M059J (cell line): ENCODE results near the gene GRIN2A. TPM values are rescaled to one million over a fixed set of nuclear protein-coding genes. Genes with fewer than 3 reads are reported as not detected.
A peak's percentile ranks its signal among the peaks of the same experiment; 100 is the strongest.

Experiments
- DNase-seq: peaks from one replicate; pipeline ENCODE4 v3.0.0-alpha.2; 2012; ENCODE audit warnings: low read depth
- total RNA-seq: library from RNA; depleted of rRNA; stranded (reverse); fragments of >200 nt; shearing (Covaris generic); gene quantifications from 2 replicates; pipeline ENCODE4 v1.2.3, GENCODE V29; 2014

The GRIN2A gene
- total RNA-seq, 1 experiment from 2014 or later: 9.8 TPM

GRCh38 chr16:9821331-9821730, 360.9 kb downstream of the GRIN2A start:
- DNase-seq: no peak

DNA sequence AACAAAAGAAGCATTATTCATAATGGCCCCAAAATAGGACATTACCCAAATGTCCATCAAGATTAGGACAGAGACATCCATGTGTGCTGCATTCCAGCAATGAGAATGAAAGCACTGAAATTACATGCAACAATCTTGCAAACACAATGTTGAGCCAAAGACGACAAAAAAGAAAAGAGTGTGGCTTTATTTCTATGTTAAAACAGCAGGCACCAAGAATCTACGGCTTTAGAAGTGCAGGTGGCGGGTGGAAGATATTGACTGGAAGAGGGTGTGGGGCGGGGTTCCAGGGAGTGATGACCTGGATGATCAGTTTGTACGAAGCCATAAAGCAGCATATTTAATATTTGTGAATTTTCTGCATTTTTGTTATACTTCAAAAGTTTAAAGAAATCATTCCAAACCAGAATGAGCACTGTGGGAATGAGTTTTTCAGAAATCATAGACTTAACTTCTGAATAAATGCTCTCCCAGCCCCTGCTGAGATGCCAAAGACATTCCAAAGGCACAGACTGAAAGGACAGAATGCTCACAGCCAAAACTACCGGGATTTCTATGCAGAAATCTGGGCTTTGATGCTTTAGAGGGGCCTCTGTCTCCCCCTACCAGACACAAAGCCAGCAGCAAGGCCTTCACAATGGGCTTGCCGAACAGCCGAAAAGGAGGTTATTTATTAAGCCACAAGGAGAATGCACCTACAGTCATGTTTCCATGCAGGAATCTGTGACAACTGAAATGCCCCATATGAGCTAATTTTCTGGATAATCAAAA, 361.6 kb downstream of the GRIN2A start:
- DNase-seq: no peak

GRCh38 chr16:9818702-9819101, 363.5 kb downstream of the GRIN2A start:
- no peak for DNase-seq

GRCh38 chr16:9817586-9817985, 364.6 kb downstream of the GRIN2A start:
- no peak for DNase-seq

DNA sequence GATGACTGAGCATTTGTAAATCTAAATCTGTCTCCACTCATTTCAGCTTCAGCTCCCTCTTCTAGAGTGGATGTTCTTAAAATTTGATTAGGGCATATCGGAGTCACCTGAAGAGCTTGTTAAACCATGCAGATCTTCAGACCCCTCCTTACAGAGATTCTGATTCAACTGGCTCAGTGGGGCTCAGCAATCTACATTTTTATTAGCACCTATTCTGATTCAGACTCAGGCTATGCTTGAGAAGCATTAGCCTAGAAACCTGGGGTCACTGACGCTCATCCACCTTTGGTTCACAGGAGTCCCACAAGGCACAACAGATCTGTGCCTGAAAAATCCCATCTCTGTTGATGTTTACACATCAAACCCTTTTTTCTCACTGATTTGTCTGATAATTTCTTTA, 365.6 kb downstream of the GRIN2A start:
- DNase-seq: no peak

DNA sequence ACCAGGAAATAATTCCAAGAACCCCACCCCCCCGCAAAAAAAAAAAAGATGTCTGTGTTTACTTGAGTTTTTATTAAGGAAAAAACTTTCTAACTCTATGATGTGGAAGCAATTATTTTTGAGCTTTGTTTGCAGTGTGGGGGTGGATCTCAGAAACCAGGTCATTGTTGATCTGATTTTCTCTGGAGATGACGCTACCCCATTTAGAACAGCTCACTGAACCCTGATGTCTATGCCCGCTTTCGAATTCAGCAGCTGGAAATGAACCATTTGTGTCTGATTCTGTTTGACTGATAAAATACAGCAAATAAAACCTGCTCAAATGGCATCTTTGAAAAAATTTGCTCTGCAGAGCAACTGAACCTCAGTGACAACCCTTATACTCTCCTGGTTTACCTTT, 368.6 kb downstream of the GRIN2A start:
- DNase-seq: no peak

DNA sequence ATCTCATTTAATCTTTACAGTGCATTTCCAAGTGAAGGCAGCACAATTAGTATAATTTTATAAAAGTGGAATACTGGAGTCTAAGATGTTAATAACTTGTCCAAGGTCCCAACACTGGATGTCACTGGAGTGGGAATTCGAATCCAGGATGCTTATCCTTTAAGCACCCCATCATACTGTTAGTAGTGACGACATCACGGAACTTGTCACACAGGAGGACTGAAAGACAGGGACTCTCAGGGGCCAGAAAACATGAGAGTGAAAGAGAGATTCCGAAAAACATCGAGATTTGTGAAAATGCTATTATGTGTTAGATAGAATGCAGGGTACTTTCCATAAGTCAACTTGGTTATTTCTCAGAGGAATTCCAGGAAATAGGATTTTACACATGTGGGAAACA, 374.0 kb downstream of the GRIN2A start:
- no peak for DNase-seq

DNA sequence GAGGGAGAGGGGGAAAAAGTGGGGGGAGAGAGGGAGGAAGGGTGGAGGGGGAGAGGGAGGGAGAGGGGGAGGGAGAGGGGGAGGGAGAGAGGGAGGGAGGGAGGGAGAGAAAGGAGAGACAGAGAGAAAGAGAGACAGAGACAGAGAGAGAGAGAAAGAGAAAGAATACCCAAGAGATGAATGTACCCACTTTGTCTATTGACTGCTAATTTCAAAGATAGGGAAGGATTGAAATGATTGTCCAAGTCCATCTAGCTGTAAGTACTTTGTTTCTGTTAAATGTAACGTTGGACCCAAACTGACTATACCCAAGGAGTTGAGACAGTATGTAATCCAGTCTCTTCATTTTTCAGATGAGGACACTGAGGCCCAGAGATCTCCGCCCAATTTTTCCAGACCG, 374.9 kb downstream of the GRIN2A start:
- no peak for DNase-seq

DNA sequence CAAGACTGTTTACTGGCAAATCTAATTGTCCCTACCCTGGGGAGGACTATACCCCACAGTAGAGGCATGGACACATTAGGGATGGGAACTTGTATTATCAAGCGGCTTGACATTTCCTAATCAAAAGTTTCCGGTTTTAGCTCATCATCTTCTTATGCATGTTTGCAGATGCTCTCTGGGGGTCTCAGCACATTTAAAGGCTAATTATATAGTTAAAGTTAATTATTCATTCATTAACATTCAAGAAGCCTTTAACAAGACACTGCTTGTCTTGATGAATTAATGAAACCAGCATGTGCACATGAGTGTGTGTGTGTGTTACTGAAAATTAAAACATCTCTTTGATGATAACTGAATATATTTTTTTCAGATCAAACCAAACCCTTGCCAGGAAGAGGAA, 377.1 kb downstream of the GRIN2A start:
- DNase-seq: no peak

- no peak for DNase-seq
Measured at GRCh38 chr16:9802160-9802559, 380.1 kb downstream of the GRIN2A start.

DNA sequence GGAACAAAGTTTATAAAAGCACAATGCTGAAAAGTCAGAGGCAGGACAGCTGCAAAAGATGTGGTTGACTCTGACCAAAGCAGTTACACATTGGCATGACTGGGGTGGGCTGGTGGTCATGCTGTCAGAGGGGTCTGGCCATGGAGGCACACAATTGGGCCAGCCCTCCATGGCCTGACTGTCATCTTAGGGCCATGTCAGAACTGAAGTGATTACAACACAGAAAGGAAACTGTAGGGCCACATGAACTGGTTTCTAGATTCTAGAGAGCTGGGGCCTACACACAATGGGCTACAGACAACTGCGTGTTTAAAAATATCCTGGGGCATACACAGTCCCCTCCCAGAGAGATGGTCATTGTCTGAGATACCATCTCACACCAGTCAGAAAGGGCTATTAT, 380.6 kb downstream of the GRIN2A start:
- DNase-seq: no peak

DNA sequence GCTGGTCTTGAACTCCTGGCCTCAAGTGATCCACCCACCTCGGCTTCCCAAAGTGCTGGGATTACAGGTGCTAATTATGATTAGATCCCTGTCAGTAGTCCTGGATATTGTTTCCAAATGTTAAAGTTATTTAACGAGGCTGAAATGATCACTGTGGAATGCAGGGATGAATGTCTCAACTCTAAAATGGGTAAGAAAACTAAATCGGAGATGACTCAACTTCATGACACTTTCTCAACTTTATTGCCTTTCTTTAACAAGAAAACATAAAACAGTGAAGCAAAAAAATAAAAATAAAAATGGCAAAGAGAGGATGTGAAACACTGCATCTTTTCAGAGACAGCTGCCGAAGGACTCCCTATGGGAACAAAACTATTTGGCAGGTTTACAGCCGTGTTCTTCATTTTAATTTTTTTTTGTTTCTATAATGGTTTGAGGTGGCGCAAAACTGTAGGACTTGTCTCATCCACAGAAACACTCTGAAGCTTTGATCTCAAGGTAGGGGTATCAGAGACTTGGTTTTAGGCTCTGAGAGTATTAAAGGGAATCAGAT, 382.0 kb downstream of the GRIN2A start:
- peak; percentile 56 for DNase-seq

- DNase-seq: no peak
Measured at GRCh38 chr16:9798952-9799580, 383.2 kb downstream of the GRIN2A start.

GRCh38 chr16:9798474-9798873, 383.8 kb downstream of the GRIN2A start:
- peak; percentile 39 for DNase-seq

DNA sequence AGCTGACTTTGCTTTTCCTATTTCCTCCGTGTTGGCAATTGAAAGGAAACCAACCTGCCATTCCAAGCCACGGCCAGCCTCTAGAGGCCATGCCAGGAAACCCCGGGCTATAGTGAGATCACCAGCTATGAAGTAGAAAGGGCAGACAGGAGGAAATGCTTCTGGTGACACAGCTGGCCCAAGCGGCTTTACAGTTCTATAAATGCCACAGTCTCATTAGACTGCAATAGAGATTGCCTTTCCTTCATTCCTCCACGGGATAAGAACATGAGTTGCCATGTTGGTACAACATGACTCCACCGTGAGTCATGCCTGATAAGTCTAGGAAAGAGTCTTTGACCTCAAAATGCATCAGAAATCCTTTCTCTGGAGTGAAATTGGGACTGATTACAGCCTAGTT, 384.9 kb downstream of the GRIN2A start:
- DNase-seq: peak; percentile 98

DNA sequence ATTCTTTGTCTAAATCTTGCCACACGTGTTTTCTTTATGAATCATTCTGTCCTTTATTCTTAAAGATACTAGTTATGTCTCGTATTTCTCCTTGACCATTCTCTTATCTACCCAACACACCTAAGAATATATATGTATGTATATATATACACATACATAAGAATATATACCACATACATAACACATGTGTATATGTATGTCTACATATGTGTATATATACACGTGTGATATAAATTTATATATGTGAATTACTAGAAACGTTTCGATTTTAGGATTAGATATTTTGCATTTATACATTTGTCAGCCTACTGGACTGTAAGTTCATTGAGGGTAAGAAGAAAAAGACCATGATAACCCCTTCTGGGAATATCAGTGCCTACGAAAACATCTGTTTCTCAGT, 388.6 kb downstream of the GRIN2A start:
- no peak for DNase-seq

DNA sequence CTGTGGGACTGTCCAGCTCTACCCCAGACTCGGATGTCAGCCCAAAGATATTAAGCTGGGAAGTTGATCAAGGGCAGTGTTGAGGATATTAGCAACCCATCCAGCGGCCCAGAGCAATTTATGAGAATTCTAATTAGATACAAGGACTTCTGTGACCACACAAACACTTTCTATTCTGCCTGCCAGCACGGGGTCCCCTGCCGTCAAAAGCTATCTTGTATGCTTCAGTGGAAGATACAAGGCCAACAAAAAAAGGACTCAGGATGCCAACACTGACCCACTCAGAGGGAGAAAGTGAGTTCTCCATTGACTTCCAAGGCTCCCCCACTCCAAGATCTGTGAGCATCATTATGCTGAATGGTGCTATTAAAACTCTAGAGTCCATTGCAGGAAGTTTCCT, 390.7 kb downstream of the GRIN2A start:
- DNase-seq: no peak

DNA sequence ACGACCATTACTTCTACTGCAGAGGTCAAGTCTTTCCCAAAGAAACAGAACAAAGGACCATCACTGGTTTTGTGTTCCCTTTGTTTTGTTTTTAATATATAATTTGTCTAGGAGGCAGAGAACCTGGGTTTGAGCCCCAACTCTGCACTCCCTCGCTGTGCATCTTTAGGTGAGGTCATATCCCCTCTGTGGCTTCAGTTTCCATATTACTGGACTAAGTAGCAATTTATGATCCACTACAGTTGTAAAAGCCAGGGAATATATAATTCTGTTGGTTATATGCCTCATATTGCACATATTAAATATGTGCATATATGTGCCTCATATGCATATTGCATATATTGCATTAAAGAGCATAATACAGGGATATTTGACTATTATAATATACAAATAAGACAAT, 392.0 kb downstream of the GRIN2A start:
- no peak for DNase-seq

- peak; percentile 93 for DNase-seq
Measured at GRCh38 chr16:9787717-9788116, 394.5 kb downstream of the GRIN2A start.

- DNase-seq: no peak
Measured at GRCh38 chr16:9780831-9781230, 401.4 kb downstream of the GRIN2A start.

DNA sequence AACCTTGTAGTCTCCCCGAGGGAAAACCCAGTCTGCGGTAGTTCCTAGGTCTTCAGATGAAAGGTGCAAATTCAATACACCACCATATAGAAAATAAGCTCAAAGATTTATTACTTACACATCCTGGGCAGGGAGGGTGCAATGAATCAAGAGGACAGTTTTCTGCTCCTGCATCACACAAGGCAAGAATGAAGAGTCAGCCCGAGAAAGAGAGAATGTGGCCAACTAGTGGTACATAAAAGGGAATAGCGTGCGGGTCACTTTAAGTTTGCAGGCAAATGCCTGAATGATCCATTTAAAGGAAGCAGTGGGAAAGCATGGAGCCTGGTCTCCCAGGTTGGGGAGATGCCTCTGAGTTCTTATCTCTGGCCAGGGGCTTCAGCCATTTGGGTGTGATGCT, 403.4 kb downstream of the GRIN2A start:
- DNase-seq: no peak

- DNase-seq: no peak
Measured at GRCh38 chr16:9775998-9776397, 406.2 kb downstream of the GRIN2A start.

DNA sequence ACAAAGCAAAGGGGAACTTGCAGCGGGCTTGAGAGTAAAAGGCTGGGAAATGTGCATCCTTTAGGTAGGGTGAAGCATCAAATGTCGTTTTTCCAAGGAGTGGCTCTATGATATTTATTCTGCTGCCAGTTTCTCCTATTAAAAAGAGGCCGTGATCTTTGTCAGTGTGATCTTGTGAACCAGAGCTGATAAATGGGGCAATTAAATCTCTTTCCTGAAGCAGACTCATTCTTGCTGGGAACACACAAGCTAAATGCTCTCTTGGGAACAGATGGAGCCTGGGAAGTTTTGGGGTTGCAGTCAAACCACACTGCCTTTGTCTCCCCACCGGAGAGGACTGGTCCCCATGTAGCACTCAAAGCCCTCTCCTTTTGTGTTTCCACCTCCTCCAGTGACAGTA, 408.9 kb downstream of the GRIN2A start:
- no peak for DNase-seq
